ENCODE data around the gene SOS1. TPM values are rescaled to one million over a fixed set of nuclear protein-coding genes. Genes with fewer than 3 reads are reported as not detected.

SOS1 gene
- total and polyA plus RNA-seq, 4 donors: 4.2 to 16.4 (median 7.2) TPM

GRCh38 chr2:38935568-38936172 lies 185.2 kb downstream of the SOS1 start:
- no peaks in the 10 kb centered on the region for H3K27me3 ChIP-seq (ENCODE audit: control insufficient read depth in 4 of 4, insufficient read depth in 4 of 4, low read length in 3 of 4)
- H3K9ac ChIP-seq (ENCODE audit: low read depth in 1 of 2, low read length in 2 of 2): no peak overlapping the region
- H3K9me3 ChIP-seq (ENCODE audit: control insufficient read depth in 4 of 4, low read length in 3 of 4): no peaks in the 10 kb centered on the region
- H3K36me3 ChIP-seq (ENCODE audit: control insufficient read depth in 4 of 4, insufficient read depth in 3 of 4, low read depth in 1 of 4, low read length in 3 of 4): no peaks in the 10 kb centered on the region
- TF ChIP-seq GABPA (IDR thresholded peaks at IDR 0.05 in 1 of 2, conservative IDR thresholded peaks at IDR 0.05 in 1 of 2): no peak
- TF ChIP-seq ATF3 (IDR thresholded peaks at IDR 0.05): no peak
- TF ChIP-seq NR2F2 (IDR thresholded peaks at IDR 0.05): no peak
- no peak for TF ChIP-seq HNF4A (conservative IDR thresholded peaks at IDR 0.05)
- no peak for TF ChIP-seq ZBTB33 (IDR thresholded peaks at IDR 0.05)
- TF ChIP-seq TAF1 (conservative IDR thresholded peaks at IDR 0.05): no peak
- no peak for TF ChIP-seq RXRA (IDR thresholded peaks at IDR 0.05)
- TF ChIP-seq HNF4G (IDR thresholded peaks at IDR 0.05): no peak
- no peak for TF ChIP-seq YY1 (IDR thresholded peaks at IDR 0.05)
- TF ChIP-seq JUND (IDR thresholded peaks at IDR 0.05): no peak
- H3K27ac ChIP-seq (ENCODE audit: low read depth in 1 of 2, low read length in 2 of 2): no peak overlapping the region
- WGBS: 92% methylated on average over 4 of the region's 4 CpGs
- no peak for DNase-seq (ENCODE audit: low spot score)
- H3K4me3 ChIP-seq (ENCODE audit: low read depth in 1 of 3, low read length in 3 of 3): no peak overlapping the region
- no peaks in the 10 kb centered on the region for H3K4me1 ChIP-seq (ENCODE audit: control insufficient read depth in 4 of 4, insufficient read depth in 4 of 4, low read length in 3 of 4)

GRCh38 chr2:38934742-38935141 lies 186.1 kb downstream of the SOS1 start:
- 84% methylated on average over 5 of the region's 5 CpGs for WGBS
- H3K9ac ChIP-seq (ENCODE audit: low read depth in 1 of 2, low read length in 2 of 2): no peak overlapping the region
- H3K9me3 ChIP-seq (ENCODE audit: control insufficient read depth in 4 of 4, low read length in 3 of 4): no peaks in the 10 kb centered on the region
- no peaks in the 10 kb centered on the region for H3K36me3 ChIP-seq (ENCODE audit: control insufficient read depth in 4 of 4, insufficient read depth in 3 of 4, low read depth in 1 of 4, low read length in 3 of 4)
- no peaks in the 10 kb centered on the region for H3K27me3 ChIP-seq (ENCODE audit: control insufficient read depth in 4 of 4, insufficient read depth in 4 of 4, low read length in 3 of 4)
- no peak overlapping the region for H3K4me3 ChIP-seq (ENCODE audit: low read depth in 1 of 3, low read length in 3 of 3)
- H3K27ac ChIP-seq (ENCODE audit: low read depth in 1 of 2, low read length in 2 of 2): no peak overlapping the region
- H3K4me1 ChIP-seq (ENCODE audit: control insufficient read depth in 4 of 4, insufficient read depth in 4 of 4, low read length in 3 of 4): no peaks in the 10 kb centered on the region
- no peak for TF ChIP-seq MAX (IDR thresholded peaks at IDR 0.05)
- DNase-seq (ENCODE audit: low spot score): no peak

GRCh38 chr2:38933653-38934052 lies 187.2 kb downstream of the SOS1 start:
- no peak overlapping the region for H3K27ac ChIP-seq (ENCODE audit: low read depth in 1 of 2, low read length in 2 of 2)
- H3K9me3 ChIP-seq (ENCODE audit: control insufficient read depth in 4 of 4, low read length in 3 of 4): no peaks in the 10 kb centered on the region
- no peaks in the 10 kb centered on the region for H3K4me1 ChIP-seq (ENCODE audit: control insufficient read depth in 4 of 4, insufficient read depth in 4 of 4, low read length in 3 of 4)
- H3K9ac ChIP-seq (ENCODE audit: low read depth in 1 of 2, low read length in 2 of 2): no peak overlapping the region
- no peak for DNase-seq (ENCODE audit: low spot score)
- no peaks in the 10 kb centered on the region for H3K27me3 ChIP-seq (ENCODE audit: control insufficient read depth in 4 of 4, insufficient read depth in 4 of 4, low read length in 3 of 4)
- no peak overlapping the region for H3K4me3 ChIP-seq (ENCODE audit: low read depth in 1 of 3, low read length in 3 of 3)
- TF ChIP-seq RXRA (IDR thresholded peaks at IDR 0.05): no peak
- TF ChIP-seq TAF1 (conservative IDR thresholded peaks at IDR 0.05): no peak
- no peak for TF ChIP-seq ZBTB33 (IDR thresholded peaks at IDR 0.05)
- no peak for TF ChIP-seq EGR1 (IDR thresholded peaks at IDR 0.05; ENCODE audit: low read depth in 2 of 2)
- no peak for TF ChIP-seq ATF3 (IDR thresholded peaks at IDR 0.05)
- H3K36me3 ChIP-seq (ENCODE audit: control insufficient read depth in 4 of 4, insufficient read depth in 3 of 4, low read depth in 1 of 4, low read length in 3 of 4): no peaks in the 10 kb centered on the region
- 92% methylated on average over 3 of the region's 3 CpGs for WGBS
